T-helper 17 cell (primary cell): ENCODE measurements around the gene TTC36. TPM values are rescaled to one million over a fixed set of nuclear protein-coding genes. Genes with fewer than 3 reads are reported as not detected.
A peak's percentile ranks its signal among the peaks of the same experiment; 100 is the strongest.
"Not testable (repeated sequence)": the region's sequence is repeated elsewhere in the genome, so short reads cannot be mapped to it uniquely, and the experiment has no call there.

Source experiments
- ATAC-seq: fragments of 150-1000 bp; cut with Tn5 transposase; 2 replicates; pipeline ENCODE4 v1.10.0; 2021; ENCODE audit warnings: mild to moderate bottlenecking, moderate library complexity
- DNase-seq, 3 donors: peaks; one replicate each; pipeline versions ENCODE4 v3.0.0 to v3.0.0-alpha.2; 2020 to 2021
- H3K9me3 ChIP-seq: one replicate; pipeline ENCODE4 v1.7.0; 2013; ENCODE audit warnings: low read length, mild to moderate bottlenecking; ENCODE audit not compliant: control insufficient read depth, poor library complexity, severe bottlenecking
- H3K27ac Mint-ChIP-seq: one replicate; pipeline ENCODE4 v1.8.0; 2022; ENCODE audit warnings: mild to moderate bottlenecking, moderate library complexity, mixed read lengths
- H3K27me3 Mint-ChIP-seq: one replicate; pipeline ENCODE4 v1.8.0; 2022; ENCODE audit warnings: mixed read lengths
- H3K36me3 Mint-ChIP-seq: one replicate; pipeline ENCODE4 v1.8.0; 2022; ENCODE audit warnings: low read depth, mixed read lengths
- H3K4me1 Mint-ChIP-seq: one replicate; pipeline ENCODE4 v1.8.0; 2022; ENCODE audit warnings: mild to moderate bottlenecking, mixed read lengths
- H3K4me3 Mint-ChIP-seq: one replicate; pipeline ENCODE4 v1.8.0; 2022; ENCODE audit warnings: mild to moderate bottlenecking, moderate library complexity, mixed read lengths
- total RNA-seq, 4 donors: library from RNA in 2 of 4; stranded (reverse) in 2 of 4; gene quantifications; one replicate each; pipeline ENCODE4 v1.2.3 and lab custom pipeline; 2022 to 2026

The TTC36 gene
- total RNA-seq, 2 donors from 2014 or later = 0.55 TPM; not detected in 1

GRCh38 chr11:118572981-118573550, 45.8 kb downstream of the TTC36 start:
- DNase-seq (no peak), ATAC-seq (peak; percentile 65)
- peaks cover 38% of the 10 kb centered on the region for H3K4me1 Mint-ChIP-seq
- no peaks in the 10 kb centered on the region for H3K27me3 Mint-ChIP-seq
- peak overlapping the region; percentile 99 for H3K4me3 Mint-ChIP-seq
- H3K36me3 Mint-ChIP-seq = peaks cover 2% of the 10 kb centered on the region
- H3K9me3 ChIP-seq = no peaks in the 10 kb centered on the region
- peak overlapping the region; percentile 99 for H3K27ac Mint-ChIP-seq

- ATAC-seq = no peak
- H3K36me3 Mint-ChIP-seq = peaks cover 2% of the 10 kb centered on the region
Observed at GRCh38 chr11:118574636-118575035, 47.4 kb downstream of the TTC36 start.

GRCh38 chr11:118577995-118578394, 50.7 kb downstream of the TTC36 start:
- H3K27me3 Mint-ChIP-seq, H3K4me3 Mint-ChIP-seq, DNase-seq, ATAC-seq, H3K27ac Mint-ChIP-seq, H3K9me3 ChIP-seq, H3K36me3 Mint-ChIP-seq: not testable (repeated sequence)
- H3K4me1 Mint-ChIP-seq = peaks cover 36% of the 10 kb centered on the region

More at GRCh38 chr11:118574636-118575035, 47.4 kb downstream of the TTC36 start:
- no peaks in the 10 kb centered on the region for H3K9me3 ChIP-seq
- no peak for DNase-seq
- no peaks in the 10 kb centered on the region for H3K27me3 Mint-ChIP-seq
- H3K4me1 Mint-ChIP-seq = peaks cover 42% of the 10 kb centered on the region
- peak overlapping the region; percentile 70 for H3K4me3 Mint-ChIP-seq
- no peak overlapping the region for H3K27ac Mint-ChIP-seq

Other genes starting within 250 kb of the TTC36 start
- gene CD3E, start 222.7 kb upstream of the TTC36 start, total RNA-seq = 100 to 1,000 TPM; 511 to 544 TPM
- gene CD3D, start 184.8 kb upstream of the TTC36 start, total RNA-seq = 100 to 1,000 TPM; 313 to 354 TPM
- gene CD3G, start 183.1 kb upstream of the TTC36 start, total RNA-seq = 100 to 1,000 TPM; 156 to 170 TPM
- gene UBE4A, start 167.9 kb upstream of the TTC36 start, total RNA-seq = 10 to 100 TPM; 39.4 to 43.5 TPM
- 100 to 1,000 TPM; 183 to 184 TPM for gene ATP5MG, start 125.9 kb upstream of the TTC36 start, total RNA-seq
- gene KMT2A, start 91.0 kb upstream of the TTC36 start, total RNA-seq = 100 to 1,000 TPM; 156 to 178 TPM
- gene TMEM25, start 3.7 kb downstream of the TTC36 start, total RNA-seq = 1 to 10 TPM; 9.2 to 10.0 TPM
- gene IFT46, start 38.5 kb downstream of the TTC36 start, total RNA-seq = 1 to 10 TPM; 5.2 to 5.7 TPM
- gene ARCN1, start 44.9 kb downstream of the TTC36 start, total RNA-seq = 10 to 100 TPM; 86.2 to 87.5 TPM
- gene PHLDB1, start 80.1 kb downstream of the TTC36 start, total RNA-seq = 1 to 10 TPM; 1.8 to 2.6 TPM
- gene TREH, start 152.2 kb downstream of the TTC36 start, total RNA-seq = not detected